NCI-H446 treated with DMSO at 0.1 percent for 48 hours (cell line): ENCODE data around the gene NAALADL2.

Experiments used
- DNase-seq: peaks from one replicate; lab custom pipeline; 2025; lab: John Stamatoyannopoulos, UW

Gene NAALADL2

DNA sequence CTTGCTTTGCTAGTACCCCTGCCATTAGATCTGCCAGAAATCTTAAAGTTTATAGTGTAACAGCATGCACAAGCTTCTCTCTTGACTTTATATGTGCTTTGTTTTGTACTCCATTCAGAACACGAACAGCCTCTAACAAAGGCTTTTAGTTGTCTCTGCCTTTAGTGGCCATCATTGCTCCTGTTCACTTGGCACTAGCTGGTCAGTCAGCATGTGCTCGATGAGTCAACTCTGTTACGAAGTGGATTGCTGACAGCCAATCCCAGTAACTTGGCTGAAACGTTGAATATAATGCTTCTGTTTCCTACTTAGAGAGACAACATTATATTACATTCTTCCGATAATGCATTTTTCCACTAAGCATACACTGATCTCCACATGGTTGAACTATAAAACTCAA lies 349.2 kb downstream of the NAALADL2 start:
- peak; percentile 86 for DNase-seq

DNA sequence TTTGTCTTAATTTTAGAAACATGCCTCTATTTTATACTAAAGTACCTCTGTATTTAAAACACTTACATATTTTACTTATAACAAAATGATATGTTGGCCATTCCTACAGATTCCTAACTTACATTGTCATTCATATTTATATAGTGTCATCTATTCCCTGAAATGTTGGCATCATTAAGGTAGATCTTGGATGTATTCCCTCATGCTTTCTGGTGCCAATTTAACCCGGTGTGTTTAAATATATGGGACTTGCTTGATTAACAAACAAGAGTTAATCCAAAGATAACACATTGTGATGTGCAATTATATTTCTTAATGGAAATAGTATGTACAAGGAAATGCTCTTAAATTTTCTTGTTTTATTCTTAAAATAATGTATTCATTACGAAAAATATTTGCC lies 352.3 kb downstream of the NAALADL2 start:
- peak; percentile 92 for DNase-seq

DNA sequence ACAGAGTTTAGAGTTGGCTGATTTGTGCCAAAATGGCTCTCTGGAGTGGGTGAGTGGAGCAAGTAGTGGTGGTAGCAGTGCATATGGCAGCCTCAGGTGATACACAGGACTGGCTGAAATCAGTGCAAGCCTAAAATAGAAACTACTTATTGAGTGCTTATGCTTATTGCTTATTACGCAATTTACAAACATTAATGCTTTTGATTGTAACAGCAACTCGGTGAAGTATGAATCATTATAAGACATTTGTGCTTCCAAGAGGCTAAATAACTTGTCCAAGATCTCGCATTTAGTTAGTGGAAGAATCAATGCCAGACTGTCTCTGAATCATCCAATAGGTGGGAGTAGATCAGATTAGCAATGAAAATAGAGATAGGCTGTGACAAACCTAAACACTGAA lies 353.8 kb downstream of the NAALADL2 start:
- peak; percentile 84 for DNase-seq

DNA sequence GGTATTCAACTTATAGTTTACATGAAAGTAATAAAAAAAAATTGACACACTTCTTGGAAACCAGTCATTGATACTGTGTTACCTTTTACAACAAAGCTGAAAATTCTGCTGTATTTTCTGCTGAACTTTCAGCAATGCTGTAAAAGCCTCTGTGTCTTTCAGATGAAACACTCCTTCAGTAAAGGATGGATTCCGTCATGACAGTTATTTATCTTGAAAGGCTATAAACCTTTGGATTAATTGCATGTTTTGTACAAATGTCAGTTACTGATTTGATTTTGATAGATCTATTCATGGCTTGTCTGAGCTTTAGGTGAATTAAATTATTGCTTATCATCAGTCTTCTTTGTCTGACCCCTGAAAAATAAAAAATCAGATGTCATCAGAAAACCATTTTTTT lies 355.1 kb downstream of the NAALADL2 start:
- DNase-seq = no peak

DNA sequence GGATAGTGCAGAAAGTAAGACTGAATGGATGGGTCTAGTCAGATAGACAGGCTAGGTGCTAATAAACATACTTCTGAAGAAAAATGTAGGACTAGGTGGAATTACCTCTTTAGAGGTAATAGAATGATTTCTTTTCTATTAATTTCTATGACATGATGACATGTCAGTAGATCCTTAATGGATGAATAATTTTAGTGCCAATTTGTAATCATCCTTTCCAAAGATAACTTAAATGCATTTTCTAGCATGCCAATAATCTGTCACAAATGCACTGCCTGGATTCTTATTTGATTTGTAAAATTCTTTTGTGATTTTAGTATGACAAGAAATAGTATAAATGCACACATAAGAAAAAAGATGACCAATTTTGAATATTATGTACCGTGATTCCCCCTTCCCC lies 356.7 kb downstream of the NAALADL2 start:
- peak; percentile 47 for DNase-seq

DNA sequence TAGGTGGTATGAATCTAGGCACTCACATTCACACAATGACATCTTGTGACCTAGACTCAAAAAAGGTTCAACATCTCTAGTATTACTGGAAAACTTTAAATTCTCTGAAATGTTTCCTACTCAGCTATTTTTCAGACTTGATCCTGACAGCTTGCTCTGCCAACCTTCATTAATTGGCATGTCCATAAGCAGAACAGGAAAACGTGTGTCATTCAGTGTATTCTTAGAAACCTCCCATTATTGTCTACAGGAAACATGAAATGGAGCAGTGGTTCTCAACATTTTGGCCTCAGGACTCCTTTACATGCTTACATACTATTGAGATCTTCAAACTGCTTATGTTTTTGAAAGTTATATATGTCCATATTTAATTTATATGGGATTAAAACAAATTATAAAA lies 363.2 kb downstream of the NAALADL2 start:
- DNase-seq = peak; percentile 69

DNA sequence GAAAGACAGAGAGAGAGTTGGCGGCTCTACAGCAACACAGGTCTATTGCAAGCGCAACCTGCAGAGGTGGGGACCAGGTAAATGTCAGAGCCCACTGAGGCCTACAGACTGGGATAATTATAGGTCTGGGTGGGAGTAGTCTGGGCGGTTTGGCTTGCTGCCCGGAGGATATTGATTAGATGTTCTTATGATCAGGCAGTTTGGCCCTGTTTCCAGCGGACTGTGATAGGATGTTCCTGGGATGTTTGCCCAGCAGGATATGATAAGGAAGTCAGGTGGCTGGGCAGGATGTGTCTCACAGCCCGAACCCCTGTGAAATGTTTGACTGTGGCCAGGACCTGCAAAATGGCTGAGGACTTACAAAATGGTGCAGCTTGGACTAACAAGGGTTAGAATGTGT lies 364.9 kb downstream of the NAALADL2 start:
- DNase-seq = no peak

DNA sequence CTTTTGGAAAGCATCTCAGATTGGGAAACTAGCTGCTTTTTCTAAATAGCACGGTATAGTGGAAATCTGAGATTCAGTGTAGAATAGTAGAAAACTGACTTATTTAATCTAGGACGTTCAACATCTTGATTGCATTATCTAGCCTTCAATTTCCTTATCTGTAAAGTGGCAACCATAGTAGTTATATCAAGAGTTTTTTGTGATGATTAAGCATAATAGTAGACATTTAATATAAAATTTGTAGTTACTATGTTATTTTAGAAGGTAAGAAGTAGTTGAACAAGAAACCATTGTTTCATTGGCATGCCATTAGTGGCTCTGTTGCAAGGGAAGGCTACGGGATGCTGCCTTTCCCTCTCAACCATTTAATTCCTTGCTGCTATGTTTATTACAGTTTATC lies 367.3 kb downstream of the NAALADL2 start:
- no peak for DNase-seq

DNA sequence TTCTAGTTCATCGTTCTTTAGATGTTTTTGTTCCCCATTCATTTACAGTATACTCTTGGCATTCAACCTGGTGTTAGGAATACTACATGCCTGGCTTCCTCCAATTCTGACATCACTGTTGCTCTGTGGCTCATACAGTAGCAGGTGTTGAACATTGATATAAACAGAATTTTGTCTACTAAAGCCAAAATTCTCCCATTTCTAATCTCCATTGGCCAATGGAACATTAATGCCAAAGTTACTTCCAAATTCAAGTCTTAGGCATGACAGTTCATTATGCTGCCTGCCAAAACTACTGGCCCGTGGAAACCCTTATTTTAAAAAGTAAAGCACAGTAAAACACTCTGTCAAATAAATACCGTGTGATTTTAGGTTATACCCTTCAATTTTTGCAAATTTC lies 368.0 kb downstream of the NAALADL2 start:
- DNase-seq = peak; percentile 99

DNA sequence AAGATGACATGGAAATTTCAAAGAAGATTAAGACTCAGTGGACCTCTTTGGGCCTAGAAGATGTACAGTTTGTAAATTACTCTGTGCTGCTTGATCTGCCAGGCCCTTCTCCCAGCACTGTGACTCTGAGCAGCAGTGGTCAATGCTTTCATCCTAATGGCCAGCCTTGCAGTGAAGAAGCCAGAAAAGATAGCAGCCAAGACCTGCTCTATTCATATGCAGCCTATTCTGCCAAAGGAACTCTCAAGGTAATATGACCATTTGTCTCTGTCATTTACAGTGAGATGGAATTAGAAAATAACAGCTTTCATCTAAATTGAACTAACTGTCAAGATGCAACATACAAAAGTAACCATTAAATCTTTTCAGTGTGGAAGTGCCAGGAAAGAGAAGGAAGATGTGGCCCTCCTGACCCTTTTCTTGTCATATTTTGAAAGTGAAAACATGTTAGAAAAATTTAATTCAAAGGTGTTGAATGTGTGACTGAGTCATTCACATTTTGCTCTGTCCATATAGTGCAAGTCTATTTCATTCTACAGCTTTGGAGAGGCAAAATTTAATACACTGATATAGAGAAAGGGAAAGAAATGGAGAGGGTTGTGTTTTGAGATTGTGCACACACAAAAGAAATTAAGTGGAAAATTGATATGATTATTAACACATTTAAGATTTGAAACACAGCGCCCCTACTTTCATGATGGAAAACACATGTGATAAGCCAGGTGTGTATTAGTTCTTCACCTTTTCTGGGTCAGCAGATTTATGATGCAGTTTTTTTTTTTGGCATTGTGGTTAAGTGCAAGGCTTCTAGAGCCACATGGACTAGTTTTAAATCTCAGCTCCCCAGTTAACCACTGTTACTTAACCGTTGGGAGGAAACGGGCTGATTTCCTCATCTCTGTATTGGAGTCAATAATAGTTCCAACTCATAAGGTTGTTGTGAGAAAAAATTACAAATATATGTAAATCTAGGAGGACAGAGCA lies 375.1 kb downstream of the NAALADL2 start:
- DNase-seq = peak; percentile 65

DNA sequence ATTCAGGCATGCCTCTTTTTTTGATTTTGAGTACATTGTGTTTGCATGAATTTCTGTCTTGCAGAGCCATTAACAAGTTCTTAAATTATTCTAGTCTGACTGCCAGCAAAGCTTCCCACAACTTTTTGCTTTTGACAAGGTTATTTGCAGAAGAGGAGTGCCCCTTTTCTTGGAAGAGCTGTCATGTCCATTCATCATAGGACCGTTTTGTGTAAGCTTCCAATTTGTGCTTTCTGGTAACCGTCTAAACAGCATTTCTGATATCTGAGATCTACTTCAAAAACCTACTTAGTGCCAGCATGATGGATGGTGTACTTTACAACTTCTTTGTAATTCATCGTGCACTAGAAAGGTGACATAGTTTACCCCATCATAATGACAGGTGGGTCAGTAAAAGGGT lies 379.7 kb downstream of the NAALADL2 start:
- peak; percentile 68 for DNase-seq

DNA sequence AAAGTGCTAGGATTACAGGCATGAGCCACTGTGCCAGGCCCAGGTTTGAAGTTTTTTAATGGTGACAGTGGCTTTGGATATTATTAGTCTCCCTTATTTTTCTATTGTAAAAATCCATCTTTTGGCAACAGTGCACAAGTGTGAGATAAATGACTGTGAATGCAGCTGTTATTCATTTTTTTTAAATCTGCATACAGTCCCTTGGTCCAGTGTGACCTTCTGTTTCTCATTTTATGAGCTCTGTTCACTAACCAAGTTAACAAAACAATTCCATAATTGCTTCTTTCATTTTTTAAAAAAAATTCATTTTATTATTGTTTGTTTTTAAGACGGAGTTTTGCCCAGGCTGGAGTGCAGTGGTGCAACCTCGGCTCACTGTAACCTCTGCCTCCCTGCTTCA lies 381.8 kb downstream of the NAALADL2 start:
- DNase-seq = no peak

DNA sequence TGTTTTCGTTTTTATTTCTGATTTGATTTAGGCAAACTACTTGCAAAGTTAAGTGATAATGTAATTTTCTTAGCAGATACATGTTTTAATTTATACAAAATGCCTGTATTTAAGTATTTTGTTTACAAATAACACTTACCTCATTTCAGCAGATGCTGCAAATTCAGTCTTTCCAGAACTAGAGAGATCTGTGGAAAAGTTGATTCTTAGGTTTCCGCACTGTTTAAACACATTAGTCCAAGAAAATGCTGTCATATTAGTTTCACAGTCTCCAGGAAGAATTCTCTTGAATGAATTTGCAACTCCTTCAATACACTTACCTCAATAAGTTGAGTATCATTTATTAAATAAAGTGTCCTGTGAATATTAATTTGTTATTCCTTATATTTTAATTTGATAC lies 383.1 kb downstream of the NAALADL2 start:
- DNase-seq = no peak

DNA sequence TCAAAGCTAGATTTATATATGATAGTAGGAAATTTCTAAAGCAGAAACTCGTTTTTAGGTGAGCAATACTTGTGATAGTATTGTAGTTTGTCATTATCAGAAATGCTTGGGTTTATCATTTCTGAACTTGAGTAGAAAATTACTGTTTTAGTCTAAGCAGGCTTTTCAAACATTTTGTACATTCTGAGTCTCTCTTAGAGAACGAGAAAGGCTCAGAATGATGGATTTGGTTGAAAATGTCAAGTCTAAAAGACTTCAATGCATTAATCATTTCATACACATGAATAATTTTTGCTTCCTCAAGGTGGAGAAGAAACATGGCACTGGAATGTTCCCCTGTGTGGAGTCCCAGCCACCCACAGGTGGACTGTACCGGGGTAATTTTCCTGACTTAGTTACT lies 387.1 kb downstream of the NAALADL2 start:
- DNase-seq = no peak

DNA sequence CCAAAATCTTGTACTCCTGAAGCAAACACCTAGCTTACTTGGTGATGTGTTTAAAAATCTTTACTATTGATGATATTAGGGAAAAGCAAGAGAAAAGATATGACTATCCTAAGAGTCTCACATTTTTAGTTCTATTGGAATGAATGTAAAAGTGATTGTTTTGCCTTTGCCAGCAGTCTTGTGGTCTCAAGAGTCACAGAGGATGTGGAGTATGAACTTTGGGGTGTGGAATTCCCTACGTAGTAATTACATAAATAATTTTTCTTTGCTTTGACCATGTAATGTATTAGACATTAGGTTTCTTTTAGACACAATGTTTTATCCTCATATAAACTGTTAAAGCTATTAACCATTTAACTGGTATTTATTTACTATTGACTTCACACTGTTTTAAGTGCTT lies 387.6 kb downstream of the NAALADL2 start:
- no peak for DNase-seq

DNA sequence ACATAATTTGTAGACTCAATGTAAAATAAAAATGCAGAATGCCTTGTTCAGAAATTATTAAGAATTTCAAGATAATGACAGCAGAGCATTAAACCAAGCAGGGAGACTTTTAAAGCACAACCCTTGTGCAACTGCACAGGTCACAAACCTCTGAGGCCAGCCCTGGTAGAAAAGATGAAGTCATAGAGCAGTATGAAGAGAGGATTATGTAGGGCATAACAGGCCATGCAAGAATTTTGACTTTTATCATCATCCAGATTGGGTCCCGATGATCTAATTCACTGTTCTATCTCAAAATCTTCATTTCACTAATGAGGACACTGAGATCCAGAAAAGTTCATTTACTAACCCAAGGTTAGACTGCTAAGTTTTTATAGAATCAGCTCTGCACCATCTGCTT lies 388.5 kb downstream of the NAALADL2 start:
- DNase-seq = no peak

DNA sequence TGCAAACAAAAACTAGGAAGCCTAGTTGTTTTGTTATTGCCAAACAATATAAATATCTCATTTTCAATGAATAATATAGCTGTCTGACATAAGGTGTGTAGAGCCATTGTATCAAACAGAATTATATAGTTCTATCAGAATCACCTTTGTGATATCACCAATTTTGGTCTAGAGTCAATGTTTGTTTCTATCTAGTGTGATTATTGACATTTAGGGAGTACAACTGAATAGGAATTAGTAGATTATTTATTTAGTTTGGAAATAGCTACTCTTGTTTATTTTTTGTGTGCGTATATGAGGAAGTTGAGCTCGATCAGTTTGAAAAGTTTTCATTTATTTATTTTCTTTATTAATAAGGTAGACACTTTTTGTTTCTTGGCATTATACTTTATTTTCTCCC lies 389.7 kb downstream of the NAALADL2 start:
- no peak for DNase-seq

DNA sequence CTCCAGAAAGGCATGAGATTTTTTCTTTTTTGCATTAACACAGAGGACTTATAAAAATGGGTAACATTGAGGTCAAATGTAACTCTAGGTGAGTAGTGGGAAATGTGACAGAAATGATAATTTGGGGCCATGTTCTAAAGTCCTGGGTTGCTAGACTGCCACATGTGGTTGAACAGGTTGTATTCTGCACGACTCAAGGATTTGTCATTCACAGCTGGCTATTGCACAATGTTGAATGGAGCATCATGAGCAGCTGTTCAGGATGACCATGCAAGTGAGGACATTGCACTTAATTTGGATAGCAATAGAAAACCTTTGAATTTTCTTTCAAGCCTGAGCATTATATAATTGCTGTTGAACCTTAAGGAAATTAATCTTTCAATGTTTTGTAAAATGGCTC lies 396.6 kb downstream of the NAALADL2 start:
- DNase-seq = no peak

DNA sequence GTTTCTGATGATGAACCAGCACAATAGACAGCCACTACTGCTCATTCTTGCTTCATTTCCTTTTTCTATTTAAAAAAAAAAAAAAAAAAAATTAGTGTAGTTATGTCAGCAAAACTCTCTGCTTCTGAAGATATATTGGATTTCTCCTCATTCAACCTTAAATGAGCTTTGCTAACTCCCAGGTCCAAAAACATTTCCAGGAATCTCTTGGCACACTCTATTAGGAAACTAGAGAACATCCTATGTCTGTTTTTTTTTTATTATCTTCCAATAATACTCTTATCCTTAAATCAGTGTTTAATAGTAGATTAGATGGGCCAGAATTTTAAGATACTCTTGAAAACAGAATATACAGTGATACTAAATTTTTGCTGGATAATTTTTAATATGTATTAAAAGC lies 398.0 kb downstream of the NAALADL2 start:
- no peak for DNase-seq

DNA sequence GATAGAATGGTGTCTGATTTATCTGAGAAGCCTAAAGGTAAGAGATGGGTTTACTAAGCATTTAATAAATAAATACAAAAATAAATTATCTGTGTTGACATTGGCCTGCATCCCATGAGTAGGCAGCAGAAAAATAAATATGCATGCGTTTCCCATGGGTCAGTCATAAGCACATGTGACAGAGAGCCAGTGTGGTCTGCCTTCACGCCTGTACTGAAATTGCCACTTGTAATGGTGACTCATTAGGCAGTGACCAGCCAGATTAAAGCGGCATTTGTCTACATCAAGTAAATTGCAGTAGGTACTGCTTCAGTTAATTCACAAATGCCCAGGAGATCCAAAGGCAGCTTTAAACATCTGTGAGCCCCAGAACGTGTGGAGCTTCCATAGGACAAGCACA lies 399.6 kb downstream of the NAALADL2 start:
- no peak for DNase-seq

DNA sequence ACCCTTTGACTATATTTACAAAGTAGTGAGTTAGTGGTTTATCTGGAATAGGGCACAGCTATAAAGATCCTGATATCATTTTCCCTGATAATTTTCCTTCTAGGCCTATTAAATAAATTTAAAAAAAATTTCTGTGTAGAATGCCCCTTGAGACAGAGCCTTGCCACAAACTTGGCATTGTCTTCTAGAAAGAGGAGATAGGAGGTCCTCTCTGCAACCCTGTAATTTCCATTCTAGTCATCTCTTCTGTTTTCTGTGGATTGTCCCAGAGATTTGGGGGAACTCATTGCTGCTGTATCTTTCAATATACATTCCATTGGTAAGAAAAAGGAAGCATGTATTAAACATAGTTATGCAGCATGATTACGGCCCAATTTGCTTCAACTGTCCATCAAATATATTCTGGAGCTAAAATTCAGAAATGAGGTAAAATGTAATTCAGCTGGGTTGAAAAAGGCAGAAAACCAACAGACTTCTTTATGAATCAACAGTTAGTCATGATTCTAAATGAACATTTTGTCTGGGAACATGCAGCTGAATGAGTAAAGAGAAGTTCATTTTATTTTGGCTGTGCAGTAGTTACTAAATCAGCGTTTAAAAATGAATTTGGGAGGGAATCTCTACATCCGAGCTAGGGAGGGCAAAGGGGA lies 401.1 kb downstream of the NAALADL2 start:
- DNase-seq = no peak

DNA sequence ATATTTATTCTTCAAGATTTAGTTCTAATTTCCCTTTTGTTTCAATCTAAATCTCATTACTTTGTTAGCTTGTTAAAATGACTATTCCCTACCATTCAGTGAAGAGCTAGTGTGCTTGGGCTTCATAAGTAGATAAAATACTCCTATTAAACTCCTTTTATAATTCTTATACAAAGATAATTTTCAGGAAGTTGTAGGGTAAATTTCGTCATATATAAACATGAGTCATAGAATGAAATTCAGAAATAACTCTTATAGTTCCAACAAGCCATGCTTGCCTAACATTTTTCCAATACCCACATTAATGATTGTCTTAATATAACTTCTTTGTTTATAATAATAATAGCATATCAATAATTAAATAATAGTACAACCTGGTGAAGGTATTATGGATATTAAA lies 407.3 kb downstream of the NAALADL2 start:
- no peak for DNase-seq

DNA sequence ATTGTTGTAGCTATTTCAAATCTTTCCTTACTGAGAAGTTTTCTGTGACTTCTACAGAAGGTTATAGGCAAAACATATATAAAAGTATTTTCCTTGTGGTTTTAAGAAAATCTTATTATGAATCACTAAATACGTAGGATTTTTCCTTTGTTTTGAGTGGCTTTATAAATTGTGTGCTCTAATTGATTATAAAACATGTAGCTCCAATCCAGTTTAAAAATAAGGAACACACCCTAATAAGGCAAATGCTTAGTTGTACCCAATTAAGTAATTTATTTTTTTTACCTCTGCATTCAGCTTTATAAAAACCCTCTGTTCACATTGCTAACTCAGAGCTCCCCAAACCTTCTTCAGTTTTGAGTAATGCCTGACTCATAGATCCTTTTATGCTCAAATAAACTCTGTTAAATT lies 408.0 kb downstream of the NAALADL2 start:
- no peak for DNase-seq
